GM12878 (cell line): ENCODE results near the gene CHERP. TPM values are rescaled to one million over a fixed set of nuclear protein-coding genes. Genes with fewer than 3 reads are reported as not detected.
"Not testable (repeated sequence)": the region's sequence is repeated elsewhere in the genome, so short reads cannot be mapped to it uniquely, and the experiment has no call there.

Experiments
- ATAC-seq: fragments of 200-7000 bp; cut with Tn5 transposase; 3 replicates; pipeline ENCODE4 v1.9.1; 2020; ENCODE audit warnings: mild to moderate bottlenecking, moderate library complexity
- BruUV-seq: library from RNA; stranded (reverse); fragments of 400-500 nt; replicated peaks from 2 replicates; lab custom pipeline; 2021; lab: Mats Ljungman, UMichigan
- CTCF ChIA-PET: fragments of 300-600 bp; sonication (Branson Sonifier 250); formaldehyde crosslinking; extraction: SDS; loops from one replicate; lab custom pipeline; 2021; ENCODE audit warnings: inconsistent platforms; lab: Yijun Ruan, JAX
- POLR2A ChIA-PET: fragments of 350-600 bp; formaldehyde crosslinking; extraction: SDS; loops from one replicate; lab custom pipeline; 2021; ENCODE audit warnings: inconsistent platforms; lab: Charles Lee
- RAD21 ChIA-PET: fragments of 300-600 bp; sonication (Branson Sonifier 250); formaldehyde crosslinking; loops from one replicate; lab custom pipeline; 2023; ENCODE audit warnings: antibody characterized with exemption; ENCODE audit not compliant: unreplicated experiment; lab: Charles Lee
- SMC1A ChIA-PET: fragments of 300-600 bp; sonication (Branson Sonifier 250); formaldehyde crosslinking; loops from one replicate; lab custom pipeline; 2023; ENCODE audit not compliant: unreplicated experiment, uncharacterized antibody; lab: Charles Lee
- DNase-seq: peaks from one replicate; pipeline ENCODE4 v3.0.0-alpha.2; 2011; ENCODE audit warnings: low read depth, low spot score
- FAIRE-seq: peaks from 3 replicates; lab custom pipeline; 2011; peaks lifted over from hg19 to GRCh38; lab: Jason Lieb, UNC
- H2AFZ ChIP-seq: 2 replicates; pipeline ENCODE4 v1.6.0; 2011; ENCODE audit warnings: low read depth, low read length, control low read depth; ENCODE audit not compliant: control insufficient read depth
- H3K27ac ChIP-seq: 2 replicates; pipeline ENCODE4 v1.5.1; 2011; ENCODE audit warnings: control low read depth; ENCODE audit not compliant: control insufficient read depth, insufficient read depth
- H3K27me3 ChIP-seq, 2 experiments: replicated peaks in 1 of 2; 2 replicates each; pipeline versions ENCODE4 v1.6.0 to v1.6.1; 2011; ENCODE audit warnings: low read length in 1 of 2; ENCODE audit not compliant: control insufficient read depth in 2 of 2, insufficient read depth in 2 of 2
- H3K36me3 ChIP-seq, 2 experiments: 2 replicates each; pipeline ENCODE4 v1.5.1; 2011; ENCODE audit warnings: low read length in 1 of 2; ENCODE audit not compliant: control insufficient read depth in 2 of 2, insufficient read depth in 2 of 2
- H3K4me1 ChIP-seq: 2 replicates; pipeline ENCODE4 v1.6.1; 2011; ENCODE audit warnings: mild to moderate bottlenecking, low read length, moderate library complexity, mixed read lengths; ENCODE audit not compliant: control insufficient read depth, insufficient read depth
- H3K4me2 ChIP-seq: 2 replicates; pipeline ENCODE4 v1.6.0; 2011; ENCODE audit warnings: control low read depth; ENCODE audit not compliant: control insufficient read depth, insufficient read depth
- H3K4me3 ChIP-seq: fragments of 200-600 bp; sonication (generic); 2 replicates; pipeline ENCODE4 v1.5.1; 2016
- H3K79me2 ChIP-seq: 2 replicates; pipeline ENCODE4 v1.6.0; 2011; ENCODE audit warnings: low read length; ENCODE audit not compliant: control insufficient read depth, insufficient read depth
- H3K9ac ChIP-seq: 2 replicates; pipeline ENCODE4 v1.8.0; 2011; ENCODE audit warnings: low read length, control low read depth, mixed read lengths; ENCODE audit not compliant: control insufficient read depth, insufficient read depth
- H3K9me3 ChIP-seq: replicated peaks from 3 replicates; pipeline ENCODE4 v1.5.1; 2011; ENCODE audit warnings: mild to moderate bottlenecking, low read length; ENCODE audit not compliant: control insufficient read depth, insufficient read depth
- H4K20me1 ChIP-seq: 2 replicates; pipeline ENCODE4 v1.6.0; 2011; ENCODE audit not compliant: control insufficient read depth, insufficient read depth
- BHLHE40 ChIP-seq, 2 experiments: fragments of 450-650 bp in 1 of 2; IDR thresholded peaks; 2 replicates each; pipeline ENCODE4 v1.6.1; 2011 to 2017; ENCODE audit warnings: low read depth in 2 of 2, borderline replicate concordance in 1 of 2, improper control_type of control experiment in 1 of 2, low read length in 1 of 2, mild to moderate bottlenecking in 1 of 2
- CHD4 ChIP-seq: fragments of 200-600 bp; sonication (generic); IDR thresholded peaks from 2 replicates; pipeline ENCODE4 v1.6.1; 2016; ENCODE audit warnings: mild to moderate bottlenecking
- EGR1 ChIP-seq, 2 experiments: IDR thresholded peaks; 1 replicate in 1 of 2; 2 replicates in 1 of 2; pipeline ENCODE4 v1.6.1; 2011 to 2012; ENCODE audit warnings: low read depth in 2 of 2, low read length in 2 of 2, borderline replicate concordance in 1 of 2, mild to moderate bottlenecking in 1 of 2, moderate library complexity in 1 of 2
- HDGF ChIP-seq: fragments of 450-650 bp; IDR thresholded peaks from 2 replicates; pipeline ENCODE4 v1.6.1; 2016; ENCODE audit warnings: antibody characterized with exemption
- KDM1A ChIP-seq: fragments of 200-600 bp; sonication (generic); IDR thresholded peaks from 2 replicates; pipeline ENCODE4 v1.6.1; 2016; ENCODE audit warnings: borderline replicate concordance
- LARP7 ChIP-seq: fragments of 450-650 bp; IDR thresholded peaks from 2 replicates; pipeline ENCODE4 v1.6.1; 2017; ENCODE audit warnings: mild to moderate bottlenecking
- NFXL1 ChIP-seq: fragments of 450-650 bp; IDR thresholded peaks from 2 replicates; pipeline ENCODE4 v1.6.1; 2017; ENCODE audit warnings: antibody characterized with exemption, mild to moderate bottlenecking, borderline replicate concordance
- NR2F1 ChIP-seq: fragments of 450-650 bp; conservative IDR thresholded peaks from 2 replicates; pipeline ENCODE4 v1.6.1; 2017; ENCODE audit warnings: mild to moderate bottlenecking
- PML ChIP-seq: IDR thresholded peaks from 2 replicates; pipeline ENCODE4 v1.6.1; 2012; ENCODE audit warnings: low read length, inconsistent platforms
- RBBP5 ChIP-seq: fragments of 200-600 bp; sonication (generic); conservative IDR thresholded peaks from 2 replicates; pipeline ENCODE4 v1.6.1; 2016
- ZNF384 ChIP-seq: IDR thresholded peaks from 2 replicates; pipeline ENCODE4 v1.6.1; 2012; ENCODE audit warnings: low read depth, mild to moderate bottlenecking, low read length, improper control_type of control experiment, borderline replicate concordance
- ZSCAN29 ChIP-seq: fragments of 450-650 bp; IDR thresholded peaks from 2 replicates; pipeline ENCODE4 v1.6.1; 2017; ENCODE audit warnings: mild to moderate bottlenecking, moderate library complexity
- WGBS: methylation state at CpG from one replicate; pipeline ENCODE4 v1.1.6; 2016; ENCODE audit warnings: low lambda C conversion rate; ENCODE audit not compliant: insufficient replicate concordance, insufficient coverage; ENCODE audit errors: missing lambda C conversion rate; 5-methylcytosine and 5-hydroxymethylcytosine counted together
- in situ Hi-C: fragments of 300-500 bp; cut with MboI; formaldehyde crosslinking; loops from 9 replicates; pipeline ENCODE4 v1.14.3; 2018; ENCODE audit warnings: mixed read lengths
- intact Hi-C: fragments of 100-400 bp; cut with micrococcal nuclease; formaldehyde crosslinking; loops from one replicate; pipeline ENCODE4 v1.14.2; 2022; ENCODE audit not compliant: unreplicated experiment
- polyA plus RNA-seq, 11 experiments: library from polyadenylated mRNA; depleted of rRNA in 4 of 11; unstranded in 6 of 11; stranded (reverse) in 5 of 11; fragments of >200 nt; fragmentation: Nextera tagmentation in 4 of 11; fragmentation: Illumina TruSeq in 1 of 11; extraction: Ambion mirVana in 4 of 11; extraction: Trizol in 1 of 11; gene quantifications; 1 replicate in 1 of 11; 2 replicates in 10 of 11; pipeline versions ENCODE4 v1.2.1 to v1.2.3, GENCODE V29; 2011 to 2016; ENCODE audit warnings: inconsistent platforms in 2 of 11, missing spikeins in 2 of 11, low read depth in 1 of 11
- total RNA-seq, 4 experiments: library from RNA; depleted of rRNA in 3 of 4; stranded (reverse); fragments of >200 nt in 3 of 4; fragmentation: Illumina TruSeq in 1 of 4; extraction: Trizol in 1 of 4; gene quantifications; 2 replicates each; pipeline versions ENCODE4 v1.2.1 to v1.2.3, GENCODE V29; 2013 to 2021
- TF ChIP-seq, protein P1 (sequence below): fragments of 450-650 bp; conservative IDR thresholded peaks from 2 replicates; pipeline ENCODE4 v1.6.1; 2017; ENCODE audit warnings: mild to moderate bottlenecking, moderate library complexity

Gene CHERP
- total and polyA plus RNA-seq, 10 of the 15 experiments (the other 5 are each of a cell fraction or from before 2014, with no cell fraction given), result 0.66 to 65.3 (median 12.2) TPM

- in situ Hi-C loops, DNase-seq, H3K9me3 ChIP-seq, H3K36me3 ChIP-seq, ATAC-seq, FAIRE-seq, H3K27me3 ChIP-seq, H4K20me1 ChIP-seq, H2AFZ ChIP-seq, BruUV-seq: not testable (repeated sequence)
- POLR2A ChIA-PET, result interaction anchor here (0.6 to 6.1 kb wide), 13 partner anchors 21 to 288 kb away, joined by 3 to 72 read pairs (median 3); partner anchors contain the start of genes MED26 and TMEM38A
- Histone ChIP-seq H3K27ac (peak overlapping the region; percentile 74; the same call in 1 of the 2 replicates), H3K4me2 (peak overlapping the region; percentile 53), H3K79me2 (peaks cover 62% of the 10 kb centered on the region), H3K4me3 (peak overlapping the region; percentile 84), H3K4me1 (peaks cover 26% of the 10 kb centered on the region), H3K9ac (peak overlapping the region; percentile 80)
- intact Hi-C loops, result loop anchor here (5.0 to 10.0 kb wide), 2 partner anchors 79 to 99 kb away; no protein-coding TSS in a partner anchor
- SMC1A ChIA-PET, result interaction anchor here (0.6 to 2.1 kb wide), 4 partner anchors 30 to 43 kb away, joined by 3 to 11 read pairs (median 4); no protein-coding TSS in a partner anchor
- RAD21 ChIA-PET, result interaction anchor here (0.6 to 2.7 kb wide), 9 partner anchors 27 to 784 kb away, joined by 3 to 20 read pairs (median 4); no protein-coding TSS in a partner anchor
- WGBS, result 0% methylated on average over 6 of the region's 6 CpGs
- TF ChIP-seq BHLHE40 (IDR thresholded peaks at IDR 0.05; ENCODE audit: borderline replicate concordance in 1 of 2, low read depth in 2 of 2, low read length in 1 of 2), result peak in 1 of 2 experiments; percentile 59; a peak in 1 of 4 replicates
- TF ChIP-seq NR2F1, result peak; percentile 43; the same call in 1 of the 2 replicates
- peak; percentile 31; the same call in 1 of the 2 replicates for TF ChIP-seq HDGF
- TF ChIP-seq, all 136 proteins: peak for 3; not testable (repeated sequence) for 133
- CTCF ChIA-PET, result interaction anchor here (1.0 to 1.9 kb wide), 5 partner anchors 23 to 81 kb away, joined by 3 to 7 read pairs (median 4); no protein-coding TSS in a partner anchor
These were observed 1.5 kb upstream of the CHERP start for GRCh38 chr19:16543734-16544133.

DNA sequence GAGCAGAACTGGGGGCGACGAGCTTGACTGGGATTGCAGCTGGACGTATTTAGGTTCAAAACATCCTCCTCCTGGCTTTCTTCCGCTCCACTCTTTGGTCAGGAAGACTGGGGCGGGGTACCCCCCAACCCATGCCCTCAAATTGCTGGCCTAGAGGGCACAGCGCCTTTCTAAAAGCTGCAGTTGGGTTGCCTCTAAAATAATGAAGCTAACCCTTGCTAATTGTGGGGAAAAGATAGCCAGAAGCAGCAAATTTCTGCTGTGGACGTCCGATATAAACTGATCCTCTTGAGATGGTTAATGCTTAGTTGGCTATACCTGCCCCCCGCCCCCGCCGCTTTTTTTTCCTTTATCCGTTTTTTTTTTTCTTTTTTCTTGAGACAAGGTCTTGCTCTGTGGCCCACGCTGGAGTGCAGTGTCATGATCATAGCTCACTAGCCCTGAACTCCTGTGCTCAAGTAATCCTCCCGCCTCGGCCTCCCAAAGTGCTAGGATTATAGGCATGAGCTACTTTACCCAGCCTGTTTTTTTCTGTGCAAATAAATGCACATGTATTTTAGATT, 754 bp upstream of the CHERP start:
- H3K9me3 ChIP-seq, result no peaks in the 10 kb centered on the region; the same call in 2 of the 3 replicates
- CTCF ChIA-PET, result interaction anchor here (0.6 to 1.9 kb wide), 7 partner anchors 24 to 82 kb away, joined by 3 to 7 read pairs (median 3); no protein-coding TSS in a partner anchor
- DNase-seq, result no peak
- intact Hi-C loops, result loop anchor here (1.0 to 10.0 kb wide), 3 partner anchors 45 to 98 kb away; no protein-coding TSS in a partner anchor
- peak overlapping the region; percentile 53 for H3K4me2 ChIP-seq
- peaks cover 4 to 10% of the 10 kb centered on the region in 2 experiments; a peak in 3 of 4 replicates for H3K36me3 ChIP-seq
- peaks cover 4% of the 10 kb centered on the region; the same call in 1 of the 2 replicates for H4K20me1 ChIP-seq
- no peaks in the 10 kb centered on the region for H3K27me3 ChIP-seq
- ATAC-seq, result no peak
- peak overlapping the region; percentile 74 for H3K27ac ChIP-seq
- peaks cover 19% of the 10 kb centered on the region for H3K4me1 ChIP-seq
- peak overlapping the region; percentile 13; the same call in 1 of the 2 replicates for H2AFZ ChIP-seq
- peak overlapping the region; percentile 84 for H3K4me3 ChIP-seq
- peaks cover 68% of the 10 kb centered on the region for H3K79me2 ChIP-seq
- FAIRE-seq, result peak; percentile 7
- RAD21 ChIA-PET, result interaction anchor here (0.6 to 2.7 kb wide), 9 partner anchors 28 to 785 kb away, joined by 3 to 20 read pairs (median 4); no protein-coding TSS in a partner anchor
- in situ Hi-C loops, result no loop called here
- TSS peak; percentile 91 for BruUV-seq
- H3K9ac ChIP-seq, result peak overlapping the region; percentile 80
- POLR2A ChIA-PET, result interaction anchor here (0.6 to 6.1 kb wide), 13 partner anchors 22 to 289 kb away, joined by 3 to 72 read pairs (median 3); partner anchors contain the start of genes SIN3B, SLC35E1 and TMEM38A
- WGBS, result under 1% methylated on average over 15 of the region's 15 CpGs
- SMC1A ChIA-PET, result interaction anchor here (0.6 to 1.1 kb wide), 5 partner anchors 11 to 172 kb away, joined by 3 to 4 read pairs (median 3); no protein-coding TSS in a partner anchor
- TF ChIP-seq KDM1A, result no peak
- no peak for TF ChIP-seq EGR1 (IDR thresholded peaks at IDR 0.05; ENCODE audit: borderline replicate concordance in 1 of 2, low read depth in 2 of 2, low read length in 2 of 2)
- no peak for TF ChIP-seq NFXL1
- no peak for TF ChIP-seq ZSCAN29
- TF ChIP-seq CHD4, result no peak
- TF ChIP-seq ZNF384, result peak; percentile 28; the same call in 1 of the 2 replicates
- peak; percentile 35; the same call in 1 of the 2 replicates for TF ChIP-seq PML
- no peak for TF ChIP-seq RBBP5
- 0 out of 2 replicates have a peak, but pooled peaks have one; percentile 1 for TF ChIP-seq LARP7
- TF ChIP-seq, protein P1, sequence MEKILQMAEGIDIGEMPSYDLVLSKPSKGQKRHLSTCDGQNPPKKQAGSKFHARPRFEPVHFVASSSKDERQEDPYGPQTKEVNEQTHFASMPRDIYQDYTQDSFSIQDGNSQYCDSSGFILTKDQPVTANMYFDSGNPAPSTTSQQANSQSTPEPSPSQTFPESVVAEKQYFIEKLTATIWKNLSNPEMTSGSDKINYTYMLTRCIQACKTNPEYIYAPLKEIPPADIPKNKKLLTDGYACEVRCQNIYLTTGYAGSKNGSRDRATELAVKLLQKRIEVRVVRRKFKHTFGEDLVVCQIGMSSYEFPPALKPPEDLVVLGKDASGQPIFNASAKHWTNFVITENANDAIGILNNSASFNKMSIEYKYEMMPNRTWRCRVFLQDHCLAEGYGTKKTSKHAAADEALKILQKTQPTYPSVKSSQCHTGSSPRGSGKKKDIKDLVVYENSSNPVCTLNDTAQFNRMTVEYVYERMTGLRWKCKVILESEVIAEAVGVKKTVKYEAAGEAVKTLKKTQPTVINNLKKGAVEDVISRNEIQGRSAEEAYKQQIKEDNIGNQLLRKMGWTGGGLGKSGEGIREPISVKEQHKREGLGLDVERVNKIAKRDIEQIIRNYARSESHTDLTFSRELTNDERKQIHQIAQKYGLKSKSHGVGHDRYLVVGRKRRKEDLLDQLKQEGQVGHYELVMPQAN, result 0 out of 2 replicates have a peak, but pooled peaks have one; percentile 10
